8988T (cell line): Measurements from ENCODE around the gene HGS.
A peak's percentile ranks its signal among the peaks of the same experiment; 100 is the strongest.
"Not testable (repeated sequence)": the region's sequence is repeated elsewhere in the genome, so short reads cannot be mapped to it uniquely, and the experiment has no call there.

Experiments
- DNase-seq: peaks from one replicate; pipeline ENCODE4 v3.0.0; 2011

Gene HGS

GRCh38 chr17:81722184-81723120, 38.6 kb downstream of the HGS start:
- DNase-seq: peak; percentile 21

- no peak for DNase-seq
These were observed 39.9 kb downstream of the HGS start for GRCh38 chr17:81723651-81724209.

DNA sequence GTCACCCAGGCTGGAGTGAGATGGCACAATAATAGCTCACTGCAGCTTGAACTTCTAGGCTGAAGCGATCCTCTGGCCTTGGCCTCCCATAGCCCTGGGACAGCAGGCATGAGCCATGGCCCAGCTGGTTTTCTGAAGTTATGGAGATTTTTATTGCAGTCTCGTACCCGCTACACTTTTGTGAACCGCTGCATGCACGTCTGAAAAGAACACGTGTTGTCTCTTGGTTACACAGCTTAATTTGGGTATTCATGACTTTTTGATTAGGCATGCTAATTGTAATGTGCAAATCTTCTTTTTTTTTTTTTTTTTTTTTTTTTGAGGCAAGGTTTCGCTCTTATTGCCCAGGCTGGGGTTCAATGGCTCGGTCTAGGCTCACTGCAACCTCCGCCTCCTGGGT, 41.6 kb downstream of the HGS start:
- DNase-seq: no peak

- no peak for DNase-seq
These were observed 42.2 kb downstream of the HGS start for GRCh38 chr17:81726004-81726403.

GRCh38 chr17:81727324-81728031, 43.7 kb downstream of the HGS start:
- DNase-seq: no peak

- DNase-seq: peak; percentile 96
These were observed 49.9 kb downstream of the HGS start for GRCh38 chr17:81733507-81734404.

GRCh38 chr17:81734405-81735263, 50.8 kb downstream of the HGS start:
- peak; percentile 28 for DNase-seq

DNA sequence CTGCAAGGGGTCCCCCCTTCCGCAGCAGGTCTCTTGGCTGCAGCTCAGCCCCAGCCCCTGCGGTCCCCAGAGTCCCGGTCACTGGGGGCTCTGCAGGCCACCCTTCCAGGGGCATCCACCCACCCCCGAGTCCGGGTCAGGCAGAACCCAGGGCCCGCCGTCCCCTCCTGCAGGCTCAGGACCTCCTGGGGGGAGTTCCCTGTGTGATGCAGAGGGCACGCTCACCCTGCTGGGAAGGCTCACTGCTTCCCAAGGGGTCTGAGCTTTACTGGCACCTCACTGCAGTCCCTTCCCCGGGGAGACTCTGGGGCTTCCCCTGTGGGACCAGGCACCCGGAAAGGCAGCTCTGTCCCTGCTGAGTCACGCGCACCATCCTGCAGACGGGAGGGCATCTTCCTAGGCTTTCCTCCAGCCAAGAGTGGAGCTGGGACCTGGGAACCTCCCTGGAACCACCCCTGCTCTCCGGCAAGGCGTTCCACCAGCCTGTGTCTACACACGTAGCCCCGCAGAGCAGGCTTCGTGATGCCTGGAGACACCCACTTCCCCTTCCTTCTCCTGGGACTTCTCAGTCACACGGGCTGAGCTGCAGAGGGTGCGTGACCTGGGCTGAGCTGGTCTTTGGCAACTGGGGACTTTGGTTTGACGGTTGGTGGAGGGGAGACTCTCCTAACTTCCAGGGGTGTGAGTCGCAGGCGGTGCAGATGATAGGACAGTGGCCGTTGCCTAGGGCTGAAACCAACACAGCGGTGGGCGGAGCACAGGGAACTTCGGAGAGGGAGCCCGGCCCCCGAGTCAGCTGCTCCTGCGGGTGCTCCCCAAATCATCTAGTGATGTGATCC, 51.7 kb downstream of the HGS start:
- peak; percentile 26 for DNase-seq

DNA sequence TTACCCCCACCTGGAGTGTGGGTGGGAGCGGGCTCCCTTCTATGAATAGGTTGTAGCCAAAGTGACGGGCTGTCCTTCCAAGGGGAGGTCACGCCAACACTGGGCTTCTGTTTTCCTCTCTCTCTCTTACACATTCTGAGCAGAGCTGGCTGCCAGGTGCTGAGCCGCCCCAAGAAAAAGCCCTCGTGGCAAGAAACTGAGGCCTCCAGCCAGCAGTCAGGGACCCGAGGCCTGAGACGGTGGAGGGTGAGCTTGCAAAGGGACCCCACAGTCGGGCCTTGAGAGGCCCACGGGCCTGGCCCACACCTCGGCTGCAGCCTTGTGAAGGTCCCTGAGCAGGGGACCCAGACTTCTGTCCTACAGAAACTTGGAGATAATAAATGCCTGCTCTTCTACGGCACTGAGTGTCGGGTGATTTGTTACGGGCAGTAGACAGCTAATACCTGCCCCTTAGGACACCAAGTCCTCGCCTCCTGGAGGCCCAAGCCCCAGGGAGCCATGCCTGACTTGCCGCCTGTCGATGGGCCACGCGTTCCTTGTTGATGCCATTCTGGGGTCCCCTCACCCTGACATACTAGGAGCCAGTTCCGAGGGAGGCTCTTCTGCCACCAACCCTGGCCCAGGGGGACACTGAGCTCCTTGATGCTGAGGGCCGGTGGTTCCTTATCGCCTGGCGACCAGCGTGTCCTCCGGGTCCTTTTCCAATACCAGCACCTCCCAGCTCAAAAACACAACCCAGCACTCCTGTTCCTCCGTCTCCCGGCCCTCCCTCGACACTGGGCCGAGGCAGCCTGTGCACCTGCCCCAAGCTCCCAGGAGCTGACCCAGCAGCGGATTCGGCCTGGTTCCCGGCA, 54.4 kb downstream of the HGS start:
- DNase-seq: no peak

DNA sequence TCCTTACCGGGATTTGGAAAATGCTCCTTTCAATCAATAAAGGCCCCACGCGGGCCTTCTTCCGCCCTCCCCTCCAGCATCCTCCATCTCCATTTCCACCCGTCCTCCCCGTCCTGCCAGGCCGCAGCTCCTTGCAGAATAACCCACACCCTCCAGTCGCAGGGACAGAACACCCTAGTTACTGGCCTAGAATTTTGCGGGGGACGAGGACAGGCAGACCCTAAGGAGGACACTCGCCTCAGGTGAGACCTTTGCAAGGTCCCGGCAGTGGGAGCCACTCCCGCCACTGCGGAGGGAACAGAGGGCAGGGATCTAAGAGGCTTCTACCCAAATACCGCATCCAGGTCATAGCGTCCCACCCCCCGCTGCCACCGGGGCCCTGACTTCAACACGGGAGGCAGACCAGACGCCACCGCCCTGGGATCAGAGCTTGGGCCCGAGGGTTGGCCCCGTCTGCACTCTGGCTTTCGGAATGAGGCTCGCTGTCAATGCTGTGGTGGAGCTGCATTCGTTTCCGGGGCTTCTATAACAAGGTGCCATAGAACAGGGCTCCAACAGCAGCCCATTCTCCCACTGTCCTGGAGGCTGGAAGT, 55.1 kb downstream of the HGS start:
- no peak for DNase-seq

DNA sequence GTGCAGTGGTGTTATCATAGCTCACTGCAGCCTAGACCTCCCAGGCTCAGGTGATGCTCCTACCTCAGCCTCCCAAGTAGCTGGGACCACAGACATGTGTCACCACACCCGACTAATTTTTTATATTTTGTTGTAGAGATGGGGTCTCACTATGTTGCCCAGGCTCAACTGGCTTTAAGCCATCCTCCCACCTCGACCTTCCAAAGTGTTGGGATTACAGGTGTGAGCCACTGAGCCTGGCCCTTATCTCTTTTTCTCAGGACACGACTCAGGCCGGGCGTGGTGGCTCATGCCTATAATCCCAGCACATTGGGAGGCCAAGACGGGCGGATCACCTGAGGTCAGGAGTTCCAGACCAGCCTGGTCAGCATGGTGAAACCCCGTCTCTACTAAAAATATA, 55.8 kb downstream of the HGS start:
- not testable (repeated sequence) for DNase-seq

DNA sequence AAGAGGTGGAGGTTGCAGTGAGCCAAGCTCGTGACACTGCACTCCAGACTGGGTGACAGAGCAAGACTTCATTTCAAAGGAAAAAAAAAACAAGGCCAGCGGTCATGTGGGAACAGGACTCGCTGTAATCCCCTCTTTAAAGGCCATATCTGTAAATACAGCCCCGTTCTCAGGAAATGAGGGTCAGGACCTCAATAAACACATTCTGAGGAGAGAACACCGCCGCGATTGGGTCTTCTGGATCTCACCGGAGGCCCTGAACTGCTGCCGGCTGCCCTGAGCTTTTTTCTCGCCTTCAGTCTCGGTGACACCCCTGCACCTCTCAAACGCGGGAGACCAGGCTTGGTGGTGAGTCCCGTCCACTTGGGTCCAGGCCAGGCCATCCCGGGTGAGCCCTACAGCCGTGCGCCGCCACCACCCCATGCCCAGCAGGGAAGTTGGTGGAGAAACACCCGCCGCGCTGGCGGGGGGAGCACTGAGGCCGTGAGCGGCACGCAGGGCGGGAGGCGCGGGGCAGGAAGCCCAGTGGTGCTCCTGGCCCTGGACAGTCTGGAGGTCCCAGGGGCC, 56.7 kb downstream of the HGS start:
- DNase-seq: no peak

- DNase-seq: no peak
These were observed 57.3 kb downstream of the HGS start for GRCh38 chr17:81741049-81741593.

DNA sequence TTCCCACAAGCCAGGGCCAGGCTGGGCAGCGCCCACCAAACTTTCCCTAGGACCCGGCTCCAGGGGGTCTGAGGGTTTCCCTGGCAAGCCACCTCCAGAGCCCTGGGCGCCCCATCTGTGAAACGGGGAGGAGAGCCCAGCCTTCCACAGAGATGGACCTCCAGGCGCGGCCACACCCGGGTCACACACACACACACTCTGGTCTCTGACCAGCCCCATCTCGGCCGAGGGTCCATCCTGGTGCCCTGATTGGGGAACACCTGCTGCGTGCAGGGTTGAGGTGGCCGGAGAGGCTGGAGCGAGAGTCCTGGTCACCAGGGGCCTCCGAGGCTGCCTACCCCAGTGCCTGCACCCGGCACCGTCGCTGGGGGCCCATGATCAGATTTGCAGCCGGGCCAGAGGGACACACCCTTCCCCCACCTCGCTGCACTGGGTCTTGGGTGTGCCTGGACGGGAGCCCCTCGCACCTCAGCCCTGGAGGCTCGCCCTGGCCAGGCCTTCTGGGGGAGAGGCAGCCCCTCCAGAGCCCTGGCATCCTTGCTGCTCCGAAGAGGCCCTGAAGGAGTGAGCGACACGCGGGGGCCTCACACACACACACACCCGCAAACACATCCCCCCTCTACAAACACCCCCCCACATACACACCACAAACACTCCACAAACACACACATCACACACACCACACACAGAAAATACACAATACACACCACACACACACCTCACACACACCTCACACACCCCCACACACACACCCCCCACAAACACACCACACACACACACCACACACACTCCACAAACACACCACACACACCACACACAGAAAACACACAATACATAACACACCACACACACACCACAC, 58.0 kb downstream of the HGS start:
- DNase-seq: no peak
